Measurements from ENCODE around the gene FAM240B.

GRCh38 chr9:38694676-38695075 lies 25.3 kb downstream of the FAM240B start:
- TF ChIP-seq POLR2A (IDR thresholded peaks at IDR 0.05; ENCODE audit: control extremely low read depth in 1 of 2, low read depth in 2 of 2, low read length in 2 of 2) = no peak
- no peak for TF ChIP-seq CTCF (IDR thresholded peaks at IDR 0.05; ENCODE audit: control extremely low read depth in 1 of 3, insufficient read depth in 1 of 3, low read depth in 1 of 3, low read length in 3 of 3)
- no peak for TF ChIP-seq ATF3 (IDR thresholded peaks at IDR 0.05; ENCODE audit: insufficient read depth, low read depth, low read length)
- TF ChIP-seq JUN (IDR thresholded peaks at IDR 0.05; ENCODE audit: low read depth, low read length) = no peak
- TF ChIP-seq EP300 (IDR thresholded peaks at IDR 0.05; ENCODE audit: borderline replicate concordance in 1 of 2, low read depth in 2 of 2, low read length in 2 of 2) = no peak

All from H1 (cell line).